ENCODE measurements around the gene PYGO2.

PYGO2 gene

DNA sequence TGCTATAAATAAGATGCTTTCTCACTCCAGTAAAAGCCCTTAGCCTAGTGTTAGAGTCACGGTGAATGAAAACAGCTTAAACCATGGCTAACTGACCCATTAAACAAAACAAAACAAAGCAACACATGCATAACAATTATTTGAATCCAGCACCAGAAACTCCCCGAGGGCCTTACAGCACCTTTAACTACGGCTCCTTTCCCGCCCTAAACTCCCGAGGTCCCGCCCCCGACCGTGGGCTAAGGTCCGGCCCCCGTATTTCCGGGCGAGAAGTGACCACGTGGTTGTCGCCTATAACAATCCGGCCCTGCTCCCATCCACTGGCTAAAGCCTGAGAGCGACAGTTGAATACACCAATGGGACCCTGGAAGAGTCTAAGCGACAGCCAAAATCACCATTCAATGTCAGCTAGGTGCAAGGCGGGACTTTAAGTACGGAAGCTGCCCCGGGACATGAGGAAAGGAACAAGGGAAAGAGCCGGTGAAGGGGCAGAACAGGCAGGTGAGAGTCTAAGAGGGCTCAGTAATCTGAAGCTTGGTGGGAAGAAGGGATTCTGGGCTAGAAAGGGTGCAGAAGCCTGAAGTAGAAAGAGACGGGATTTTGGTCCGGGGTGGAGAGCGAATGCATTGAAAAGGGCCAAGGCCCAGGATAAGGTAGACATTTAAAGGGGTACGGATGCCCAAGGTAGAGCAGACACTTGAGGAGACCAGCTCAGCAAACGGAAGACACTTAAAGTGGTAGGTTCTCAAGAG, 21.5 kb upstream of the PYGO2 start, which contains the start of gene FLAD1:
Gene FLAD1, plus strand, starts transcription at position 448 of the 752 bp plus-strand sequence. CDS start 351 bp downstream, outside the sequence.
- TF ChIP-seq, protein P1, sequence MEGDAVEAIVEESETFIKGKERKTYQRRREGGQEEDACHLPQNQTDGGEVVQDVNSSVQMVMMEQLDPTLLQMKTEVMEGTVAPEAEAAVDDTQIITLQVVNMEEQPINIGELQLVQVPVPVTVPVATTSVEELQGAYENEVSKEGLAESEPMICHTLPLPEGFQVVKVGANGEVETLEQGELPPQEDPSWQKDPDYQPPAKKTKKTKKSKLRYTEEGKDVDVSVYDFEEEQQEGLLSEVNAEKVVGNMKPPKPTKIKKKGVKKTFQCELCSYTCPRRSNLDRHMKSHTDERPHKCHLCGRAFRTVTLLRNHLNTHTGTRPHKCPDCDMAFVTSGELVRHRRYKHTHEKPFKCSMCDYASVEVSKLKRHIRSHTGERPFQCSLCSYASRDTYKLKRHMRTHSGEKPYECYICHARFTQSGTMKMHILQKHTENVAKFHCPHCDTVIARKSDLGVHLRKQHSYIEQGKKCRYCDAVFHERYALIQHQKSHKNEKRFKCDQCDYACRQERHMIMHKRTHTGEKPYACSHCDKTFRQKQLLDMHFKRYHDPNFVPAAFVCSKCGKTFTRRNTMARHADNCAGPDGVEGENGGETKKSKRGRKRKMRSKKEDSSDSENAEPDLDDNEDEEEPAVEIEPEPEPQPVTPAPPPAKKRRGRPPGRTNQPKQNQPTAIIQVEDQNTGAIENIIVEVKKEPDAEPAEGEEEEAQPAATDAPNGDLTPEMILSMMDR (IDR thresholded peaks at IDR 0.05) = no peak

DNA sequence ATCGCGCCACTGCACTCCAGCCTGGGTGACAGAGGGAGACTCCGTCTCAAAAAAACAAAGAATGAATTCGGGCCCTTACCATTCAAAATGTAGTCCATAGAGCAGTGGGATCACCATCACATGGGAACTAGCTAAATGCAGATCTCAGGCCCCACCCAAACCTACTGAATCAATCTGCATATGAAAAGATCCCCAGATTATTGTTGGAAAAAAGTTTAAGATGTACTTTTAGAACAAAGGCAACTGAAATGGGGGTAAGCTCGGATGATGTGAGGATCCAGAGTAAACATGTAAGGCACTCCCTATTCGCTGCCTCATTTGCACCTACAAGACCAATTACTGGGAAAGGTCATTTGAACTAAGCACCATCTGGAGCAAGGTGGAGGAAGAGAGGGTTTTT, 20.8 kb upstream of the PYGO2 start:
- TF ChIP-seq, protein P1 (IDR thresholded peaks at IDR 0.05) = no peak

DNA sequence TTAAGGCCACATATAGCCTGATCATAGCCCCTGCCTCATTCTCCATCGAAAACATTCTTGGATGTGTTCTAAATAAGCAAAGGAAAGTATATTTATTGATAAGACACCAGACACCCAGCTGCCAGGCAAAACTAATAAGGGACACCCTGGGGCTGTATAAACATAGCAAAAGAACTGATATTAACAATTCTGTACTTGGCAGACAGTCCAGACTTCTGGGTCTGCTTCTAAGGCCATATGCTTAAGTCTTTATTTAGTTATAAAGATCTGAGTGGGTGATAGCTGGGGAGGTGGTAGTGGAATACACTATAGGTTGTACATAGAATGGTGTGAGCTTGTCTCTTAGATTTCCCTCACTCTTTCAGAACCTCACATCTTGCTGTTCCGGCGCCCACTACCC, 16.8 kb upstream of the PYGO2 start:
- TF ChIP-seq, protein P1 (IDR thresholded peaks at IDR 0.05) = no peak

DNA sequence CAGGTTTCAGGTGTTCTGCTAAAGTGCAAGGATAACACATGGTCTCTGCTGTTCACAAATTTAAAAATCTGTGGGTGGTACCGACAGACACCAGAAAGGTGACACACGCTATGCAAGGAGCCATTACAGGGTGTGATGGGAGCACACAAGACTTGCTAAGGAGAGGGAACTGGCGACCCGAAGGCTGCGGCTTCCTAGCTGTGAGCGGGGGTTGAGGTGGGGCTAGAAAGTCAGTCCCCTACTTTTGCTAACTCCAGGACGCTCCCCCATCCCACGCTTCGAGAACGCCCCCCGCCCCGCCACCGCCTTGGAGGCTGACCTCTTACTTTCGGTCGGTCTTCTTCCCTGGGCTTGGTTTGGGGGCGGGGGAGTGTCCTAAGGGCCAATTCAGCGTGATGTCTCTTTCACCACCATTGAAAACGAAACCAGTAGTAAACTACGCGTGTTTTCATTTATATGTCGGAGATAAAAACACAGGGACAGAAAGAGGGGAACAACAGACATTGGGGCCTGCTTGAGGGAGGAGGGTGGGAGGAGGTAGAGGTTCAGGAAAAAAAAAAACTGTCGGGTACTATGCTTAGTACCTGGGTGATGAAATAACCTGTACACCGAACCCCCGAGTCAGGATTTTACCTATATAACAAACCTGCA, 14.0 kb upstream of the PYGO2 start:
- TF ChIP-seq, protein P1 (IDR thresholded peaks at IDR 0.05) = no peak

DNA sequence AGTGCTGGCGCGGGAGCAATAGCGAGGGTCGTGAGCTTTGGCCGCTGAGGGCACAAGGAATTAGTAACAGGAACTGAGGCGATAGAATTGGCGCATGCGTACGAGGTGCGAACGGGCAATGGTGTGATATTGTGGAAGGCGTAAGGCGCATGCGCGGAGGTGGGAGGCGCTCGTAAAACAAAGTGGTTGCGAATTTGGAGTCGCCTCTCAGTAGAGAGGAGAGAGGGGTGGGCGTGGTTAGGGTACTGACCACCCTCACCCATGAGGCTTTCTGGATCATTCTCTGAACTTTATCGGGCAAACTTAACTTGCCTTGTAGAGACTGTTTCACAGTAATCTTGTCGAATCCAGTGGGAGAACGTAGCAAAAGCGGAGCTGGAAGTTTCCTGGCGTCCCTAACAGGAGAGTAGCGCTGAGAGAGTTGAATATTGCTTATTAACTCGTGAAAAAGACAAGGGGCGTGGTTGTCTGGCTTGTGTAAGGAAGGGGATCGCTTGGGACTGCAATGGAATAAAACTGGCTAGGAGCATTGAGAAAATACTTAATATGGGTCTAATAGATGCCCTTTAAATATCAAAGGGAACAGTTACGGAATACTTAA, 13.3 kb upstream of the PYGO2 start:
- TF ChIP-seq, protein P1 (IDR thresholded peaks at IDR 0.05) = no peak

DNA sequence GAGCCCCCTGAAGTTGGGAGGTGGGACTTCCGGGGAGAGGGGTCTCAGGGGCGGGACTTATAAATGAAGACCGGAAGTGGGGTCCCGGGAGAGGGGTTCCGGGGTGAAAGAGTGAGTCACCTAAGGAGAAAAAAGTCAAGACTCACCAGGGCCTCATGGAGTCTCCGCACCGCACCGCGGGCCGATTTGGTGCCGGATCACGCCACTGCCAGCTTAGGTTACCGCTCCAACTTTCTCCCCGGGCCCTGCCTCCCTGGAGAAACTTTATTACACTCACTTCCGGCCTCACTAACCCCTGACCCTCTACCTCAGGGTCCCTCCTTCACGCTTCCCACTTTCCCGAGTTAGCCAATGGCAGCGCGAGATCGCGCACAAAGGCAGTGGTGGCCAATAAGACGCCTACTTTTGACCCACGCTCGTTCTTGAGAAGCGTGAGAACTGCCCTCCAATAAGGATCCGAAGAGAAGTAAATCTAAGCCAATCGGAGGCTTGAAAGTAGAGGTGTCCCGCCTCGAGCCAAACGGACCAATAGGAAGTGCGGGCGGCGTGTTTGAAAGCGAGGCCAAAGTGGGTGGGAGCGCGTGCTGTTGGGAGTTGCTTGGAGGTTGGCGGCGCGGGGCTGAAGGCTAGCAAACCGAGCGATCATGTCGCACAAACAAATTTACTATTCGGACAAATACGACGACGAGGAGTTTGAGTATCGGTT, 12.7 kb upstream of the PYGO2 start, which contains the start of gene CKS1B:
Gene CKS1B, plus strand, starts transcription at position 580 of the 706 bp plus-strand sequence. Its CDS starts 65 bp downstream, at position 645.
- TF ChIP-seq, protein P1 (IDR thresholded peaks at IDR 0.05) = no peak

All from LNCAP (cell line).